Activated CD8-positive, alpha-beta T cell treated with anti-CD3 and anti-CD28 coated beads for 36 hours (primary cell): ENCODE data around the gene RALBP1. TPM values are rescaled to one million over a fixed set of nuclear protein-coding genes. Genes with fewer than 3 reads are reported as not detected.
A peak's percentile ranks its signal among the peaks of the same experiment; 100 is the strongest.
"Not testable (repeated sequence)": the region's sequence is repeated elsewhere in the genome, so short reads cannot be mapped to it uniquely, and the experiment has no call there.

Experiments used
- ATAC-seq: fragments of 200-7000 bp; cut with Tn5 transposase; one replicate; pipeline ENCODE4 v1.10.0; 2021; ENCODE audit warnings: mild to moderate bottlenecking, moderate library complexity
- CTCF ChIA-PET: fragments of 350-600 bp; sonication (Branson Sonifier 250); formaldehyde crosslinking; loops from one replicate; lab custom pipeline; 2021; ENCODE audit warnings: antibody characterized with exemption; lab: Charles Lee
- POLR2A ChIA-PET: fragments of 350-600 bp; sonication (Branson Sonifier 250); formaldehyde crosslinking; loops from one replicate; lab custom pipeline; 2021; ENCODE audit warnings: antibody characterized with exemption; lab: Charles Lee
- DNase-seq: peaks from one replicate; pipeline ENCODE4 v3.0.0-alpha.2; 2020
- H3K27ac Mint-ChIP-seq: one replicate; pipeline ENCODE4 v1.8.0; 2021; ENCODE audit warnings: mild to moderate bottlenecking, mixed read lengths
- H3K27me3 Mint-ChIP-seq: one replicate; pipeline ENCODE4 v1.8.0; 2021; ENCODE audit warnings: mixed read lengths
- H3K36me3 Mint-ChIP-seq: one replicate; pipeline ENCODE4 v1.8.0; 2021; ENCODE audit warnings: low read depth, mixed read lengths
- H3K4me1 Mint-ChIP-seq: one replicate; pipeline ENCODE4 v1.8.0; 2021; ENCODE audit warnings: low read depth, mixed read lengths
- H3K4me3 Mint-ChIP-seq: one replicate; pipeline ENCODE4 v1.8.0; 2021; ENCODE audit warnings: mild to moderate bottlenecking, moderate library complexity, mixed read lengths
- H3K9me3 Mint-ChIP-seq: one replicate; pipeline ENCODE4 v1.8.0; 2021; ENCODE audit warnings: mixed read lengths
- CTCF ChIP-seq: fragments of 200-600 bp; IDR thresholded peaks from one replicate; pipeline ENCODE4 v1.8.0; 2022; ENCODE audit warnings: antibody characterized with exemption, mild to moderate bottlenecking
- intact Hi-C: fragments of 100-400 bp; cut with micrococcal nuclease; formaldehyde crosslinking; loops from one replicate; pipeline ENCODE4 v1.10.0; 2022
- total RNA-seq, 2 experiments: library from RNA; stranded (reverse); gene quantifications; one replicate each; pipeline ENCODE4 v1.2.3, GENCODE V29; 2021

RALBP1 gene
- total RNA-seq, 2 experiments from 2014 or later: 47.8 to 50.2 TPM

GRCh38 chr18:9477509-9477908 is 2.2 kb downstream of the RALBP1 start:
- peak overlapping the region; percentile 21 for H3K27ac Mint-ChIP-seq
- DNase-seq: no peak
- H3K27me3 Mint-ChIP-seq: peaks cover 1% of the 10 kb centered on the region
- ChIA-PET CTCF (interaction anchor here (0.6 kb wide), 1 partner anchor 39 kb away, joined by 3 read pairs; no protein-coding TSS in a partner anchor), POLR2A (no interaction called here)
- no peak for ATAC-seq
- intact Hi-C loops: no loop called here
- peaks cover 23% of the 10 kb centered on the region for H3K4me1 Mint-ChIP-seq
- peaks cover 14% of the 10 kb centered on the region for H3K36me3 Mint-ChIP-seq
- H3K4me3 Mint-ChIP-seq: peak overlapping the region; percentile 90
- no peaks in the 10 kb centered on the region for H3K9me3 Mint-ChIP-seq
- no peak for TF ChIP-seq CTCF

DNA sequence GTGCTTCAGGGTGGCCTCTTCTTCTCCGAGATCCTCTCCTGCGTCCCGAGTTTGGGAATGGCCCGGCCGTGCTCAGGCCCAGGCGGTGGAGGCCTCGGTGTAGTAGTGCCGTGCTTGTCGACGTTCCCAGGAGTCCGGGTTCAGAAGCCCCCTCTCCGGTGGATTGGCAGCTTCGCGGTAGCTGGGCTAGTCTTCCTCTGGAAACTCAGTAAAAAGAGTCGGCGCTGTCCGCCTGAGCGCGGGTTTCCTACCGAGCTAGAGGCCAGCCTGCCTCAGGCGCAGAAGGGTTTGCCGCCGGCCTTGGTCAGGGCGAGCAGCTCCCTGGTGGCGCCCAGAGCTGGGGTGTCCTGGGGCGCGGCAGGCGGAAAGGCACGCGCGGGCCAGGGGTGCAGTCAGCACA is 3.2 kb downstream of the RALBP1 start:
- H3K4me1 Mint-ChIP-seq: peaks cover 30% of the 10 kb centered on the region
- H3K27me3 Mint-ChIP-seq: no peaks in the 10 kb centered on the region
- POLR2A ChIA-PET: no interaction called here
- intact Hi-C loops: no loop called here
- no peak for TF ChIP-seq CTCF
- no peak for ATAC-seq
- DNase-seq: no peak
- H3K4me3 Mint-ChIP-seq: no peak overlapping the region
- H3K36me3 Mint-ChIP-seq: peaks cover 20% of the 10 kb centered on the region
- CTCF ChIA-PET: no interaction called here
- H3K27ac Mint-ChIP-seq: no peak overlapping the region
- H3K9me3 Mint-ChIP-seq: no peaks in the 10 kb centered on the region

GRCh38 chr18:9482790-9483189 is 7.5 kb downstream of the RALBP1 start:
- H3K27me3 Mint-ChIP-seq: no peaks in the 10 kb centered on the region
- H3K36me3 Mint-ChIP-seq: peaks cover 35% of the 10 kb centered on the region
- ChIA-PET POLR2A (no interaction called here), CTCF (interaction anchor here (1.2 kb wide), 1 partner anchor 19 kb away, joined by 3 read pairs; no protein-coding TSS in a partner anchor)
- no peak overlapping the region for H3K4me3 Mint-ChIP-seq
- peaks cover 31% of the 10 kb centered on the region for H3K4me1 Mint-ChIP-seq
- ATAC-seq (no peak), DNase-seq (no peak)
- TF ChIP-seq CTCF: no peak
- H3K9me3 Mint-ChIP-seq: peaks cover 5% of the 10 kb centered on the region
- H3K27ac Mint-ChIP-seq: no peak overlapping the region
- intact Hi-C loops: no loop called here

DNA sequence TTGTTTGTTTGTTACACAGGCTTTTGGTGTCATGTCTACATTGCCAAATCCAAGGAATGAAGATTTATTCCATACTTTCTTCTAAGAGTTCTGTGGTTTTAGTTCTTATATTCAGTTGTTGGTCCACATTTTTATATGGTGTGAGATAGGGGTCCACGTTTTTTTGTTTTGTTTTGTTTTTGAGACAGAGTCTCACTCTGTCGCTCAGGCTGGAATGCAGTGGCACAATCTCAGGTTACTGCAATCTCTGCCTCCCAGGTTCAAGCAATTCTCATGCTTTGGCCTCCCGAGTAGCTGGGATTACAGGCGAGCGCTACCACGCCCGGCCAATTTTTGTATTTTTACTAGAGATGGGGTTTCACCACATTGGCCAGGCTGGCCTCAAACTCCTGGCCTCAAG is 8.2 kb downstream of the RALBP1 start:
- no peak for DNase-seq
- Mint-ChIP-seq H3K9me3 (peaks cover 5% of the 10 kb centered on the region), H3K4me1 (peaks cover 31% of the 10 kb centered on the region), H3K4me3 (no peak overlapping the region), H3K27me3 (no peaks in the 10 kb centered on the region), H3K27ac (no peak overlapping the region), H3K36me3 (peaks cover 33% of the 10 kb centered on the region)
- ChIA-PET POLR2A (no interaction called here), CTCF (interaction anchor here (1.2 kb wide), 1 partner anchor 20 kb away, joined by 3 read pairs; no protein-coding TSS in a partner anchor)
- intact Hi-C loops: no loop called here
- no peak for TF ChIP-seq CTCF
- no peak for ATAC-seq

DNA sequence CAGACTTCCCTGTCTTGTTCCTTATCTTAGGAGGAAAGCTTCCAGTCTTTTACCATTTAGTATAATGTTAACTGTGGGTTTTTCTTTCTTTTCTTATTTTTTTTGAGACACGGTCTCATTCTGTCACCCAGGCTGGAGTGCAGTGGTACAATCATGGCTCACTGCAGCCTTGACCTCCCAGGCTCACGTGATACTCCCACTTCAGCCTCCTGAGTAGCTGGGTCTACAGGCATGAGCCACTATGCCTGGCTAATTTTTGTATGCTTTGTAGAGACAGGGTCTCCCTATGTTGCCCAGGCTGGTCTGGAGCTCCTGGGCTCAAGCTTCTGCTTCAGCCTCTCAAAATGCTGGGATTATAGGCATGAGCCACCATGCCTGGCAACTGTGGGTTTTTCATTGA is 9.5 kb downstream of the RALBP1 start:
- H3K4me1 Mint-ChIP-seq: peaks cover 31% of the 10 kb centered on the region
- H3K9me3 Mint-ChIP-seq, DNase-seq, H3K4me3 Mint-ChIP-seq, H3K27me3 Mint-ChIP-seq, POLR2A ChIA-PET, ATAC-seq, H3K27ac Mint-ChIP-seq, intact Hi-C loops, CTCF ChIA-PET: not testable (repeated sequence)
- H3K36me3 Mint-ChIP-seq: peaks cover 25% of the 10 kb centered on the region
